HFFc6 (cell line): ENCODE measurements around the gene PHRF1. TPM values are rescaled to one million over a fixed set of nuclear protein-coding genes. Genes with fewer than 3 reads are reported as not detected.

ENCODE experiments used
- DNase-seq: peaks from one replicate; pipeline ENCODE4 v3.0.0-alpha.2; 2018
- H3K27ac Mint-ChIP-seq: 2 replicates; pipeline ENCODE4 v1.8.0; 2020; ENCODE audit warnings: mild to moderate bottlenecking, mixed read lengths
- H3K27me3 Mint-ChIP-seq: 2 replicates; pipeline ENCODE4 v1.8.0; 2021; ENCODE audit warnings: mild to moderate bottlenecking, moderate library complexity, mixed read lengths; ENCODE audit not compliant: insufficient read depth
- H3K36me3 Mint-ChIP-seq: 2 replicates; pipeline ENCODE4 v1.8.0; 2021; ENCODE audit warnings: low read depth, mixed read lengths
- H3K4me1 Mint-ChIP-seq: 2 replicates; pipeline ENCODE4 v1.8.0; 2020; ENCODE audit warnings: low read depth, mixed read lengths
- H3K4me3 Mint-ChIP-seq: 2 replicates; pipeline ENCODE4 v1.8.0; 2020; ENCODE audit warnings: mild to moderate bottlenecking, moderate library complexity, mixed read lengths
- H3K9me3 Mint-ChIP-seq: 2 replicates; pipeline ENCODE4 v1.8.0; 2020; ENCODE audit warnings: mild to moderate bottlenecking, mixed read lengths
- total RNA-seq, 6 experiments: library from RNA; stranded (reverse); fragmentation: NEBNext Ultra II Directional; extraction: Animal tissue kit (Norgen Biotek cat#: 25700); gene quantifications; 2 replicates in 1 of 6; 3 replicates in 5 of 6; pipeline ENCODE4 v1.2.3, GENCODE V29; 2021
- TF ChIP-seq, protein P1 (sequence below): fragments of 200-600 bp; sonication (generic); IDR thresholded peaks from 2 replicates; pipeline ENCODE4 v1.5.0; 2021; ENCODE audit warnings: antibody characterized with exemption, mild to moderate bottlenecking

PHRF1 gene
- total RNA-seq, 6 experiments from 2014 or later = 23.8 to 27.5 (median 24.8) TPM

DNA sequence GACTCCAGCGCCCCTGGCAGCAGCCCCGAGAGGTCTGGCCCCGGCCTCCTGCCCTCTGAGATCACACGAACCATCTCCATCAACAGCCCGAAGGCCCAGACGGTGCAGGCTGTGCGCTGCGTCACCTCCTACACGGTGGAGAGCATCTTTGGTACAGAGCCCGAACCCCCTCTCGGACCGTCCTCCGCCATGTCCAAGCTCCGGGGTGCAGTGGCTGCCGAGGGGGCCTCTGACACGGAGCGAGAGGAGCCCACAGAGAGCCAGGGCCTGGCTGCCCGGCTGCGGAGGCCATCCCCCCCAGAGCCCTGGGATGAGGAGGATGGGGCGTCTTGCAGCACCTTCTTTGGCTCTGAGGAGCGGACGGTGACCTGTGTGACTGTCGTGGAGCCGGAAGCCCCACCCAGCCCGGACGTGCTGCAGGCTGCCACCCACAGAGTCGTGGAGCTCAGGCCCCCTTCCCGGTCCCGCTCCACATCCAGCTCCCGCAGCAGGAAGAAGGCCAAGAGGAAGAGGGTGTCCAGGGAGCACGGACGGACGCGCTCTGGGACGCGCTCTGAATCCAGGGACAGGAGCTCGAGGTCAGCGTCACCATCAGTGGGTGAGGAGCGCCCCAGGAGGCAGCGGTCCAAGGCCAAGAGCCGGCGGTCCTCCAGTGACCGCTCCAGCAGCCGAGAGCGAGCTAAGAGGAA lies 31.8 kb downstream of the PHRF1 start:
- TF ChIP-seq, protein P1, sequence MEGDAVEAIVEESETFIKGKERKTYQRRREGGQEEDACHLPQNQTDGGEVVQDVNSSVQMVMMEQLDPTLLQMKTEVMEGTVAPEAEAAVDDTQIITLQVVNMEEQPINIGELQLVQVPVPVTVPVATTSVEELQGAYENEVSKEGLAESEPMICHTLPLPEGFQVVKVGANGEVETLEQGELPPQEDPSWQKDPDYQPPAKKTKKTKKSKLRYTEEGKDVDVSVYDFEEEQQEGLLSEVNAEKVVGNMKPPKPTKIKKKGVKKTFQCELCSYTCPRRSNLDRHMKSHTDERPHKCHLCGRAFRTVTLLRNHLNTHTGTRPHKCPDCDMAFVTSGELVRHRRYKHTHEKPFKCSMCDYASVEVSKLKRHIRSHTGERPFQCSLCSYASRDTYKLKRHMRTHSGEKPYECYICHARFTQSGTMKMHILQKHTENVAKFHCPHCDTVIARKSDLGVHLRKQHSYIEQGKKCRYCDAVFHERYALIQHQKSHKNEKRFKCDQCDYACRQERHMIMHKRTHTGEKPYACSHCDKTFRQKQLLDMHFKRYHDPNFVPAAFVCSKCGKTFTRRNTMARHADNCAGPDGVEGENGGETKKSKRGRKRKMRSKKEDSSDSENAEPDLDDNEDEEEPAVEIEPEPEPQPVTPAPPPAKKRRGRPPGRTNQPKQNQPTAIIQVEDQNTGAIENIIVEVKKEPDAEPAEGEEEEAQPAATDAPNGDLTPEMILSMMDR = no peak
- peaks cover 20% of the 10 kb centered on the region; the same call in 1 of the 2 replicates for H3K36me3 Mint-ChIP-seq
- no peak overlapping the region for H3K4me3 Mint-ChIP-seq
- H3K9me3 Mint-ChIP-seq = no peaks in the 10 kb centered on the region
- DNase-seq = no peak
- H3K4me1 Mint-ChIP-seq = no peaks in the 10 kb centered on the region
- no peaks in the 10 kb centered on the region; the same call in none of the 2 replicates for H3K27me3 Mint-ChIP-seq
- H3K27ac Mint-ChIP-seq = no peak overlapping the region

DNA sequence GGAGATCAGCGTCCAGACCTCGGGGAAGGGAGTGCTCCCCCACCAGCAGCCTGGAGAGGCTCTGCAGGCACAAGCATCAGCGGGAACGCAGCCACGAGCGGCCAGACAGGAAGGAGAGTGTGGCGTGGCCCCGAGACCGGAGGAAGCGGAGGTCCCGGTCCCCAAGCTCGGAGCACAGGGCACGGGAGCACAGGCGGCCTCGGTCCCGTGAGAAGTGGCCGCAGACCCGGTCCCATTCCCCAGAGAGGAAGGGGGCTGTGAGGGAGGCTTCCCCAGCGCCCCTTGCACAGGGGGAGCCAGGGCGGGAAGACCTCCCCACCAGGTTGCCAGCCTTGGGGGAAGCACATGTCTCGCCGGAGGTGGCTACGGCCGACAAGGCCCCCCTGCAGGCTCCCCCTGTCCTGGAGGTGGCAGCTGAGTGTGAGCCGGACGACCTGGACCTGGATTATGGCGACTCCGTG lies 32.6 kb downstream of the PHRF1 start:
- TF ChIP-seq, protein P1 = no peak
- H3K27ac Mint-ChIP-seq = no peak overlapping the region
- H3K4me3 Mint-ChIP-seq = no peak overlapping the region
- no peaks in the 10 kb centered on the region for H3K9me3 Mint-ChIP-seq
- no peak for DNase-seq
- no peaks in the 10 kb centered on the region; the same call in none of the 2 replicates for H3K27me3 Mint-ChIP-seq
- H3K4me1 Mint-ChIP-seq = no peaks in the 10 kb centered on the region
- peaks cover 20% of the 10 kb centered on the region; the same call in 1 of the 2 replicates for H3K36me3 Mint-ChIP-seq

- TF ChIP-seq, protein P1 = no peak
- no peaks in the 10 kb centered on the region for H3K4me1 Mint-ChIP-seq
- DNase-seq = no peak
- peaks cover 20% of the 10 kb centered on the region; the same call in 1 of the 2 replicates for H3K36me3 Mint-ChIP-seq
- no peaks in the 10 kb centered on the region; the same call in none of the 2 replicates for H3K27me3 Mint-ChIP-seq
- H3K4me3 Mint-ChIP-seq = no peak overlapping the region
- H3K27ac Mint-ChIP-seq = no peak overlapping the region
- no peaks in the 10 kb centered on the region for H3K9me3 Mint-ChIP-seq
Observed at GRCh38 chr11:609341-609811, 33.1 kb downstream of the PHRF1 start.

DNA sequence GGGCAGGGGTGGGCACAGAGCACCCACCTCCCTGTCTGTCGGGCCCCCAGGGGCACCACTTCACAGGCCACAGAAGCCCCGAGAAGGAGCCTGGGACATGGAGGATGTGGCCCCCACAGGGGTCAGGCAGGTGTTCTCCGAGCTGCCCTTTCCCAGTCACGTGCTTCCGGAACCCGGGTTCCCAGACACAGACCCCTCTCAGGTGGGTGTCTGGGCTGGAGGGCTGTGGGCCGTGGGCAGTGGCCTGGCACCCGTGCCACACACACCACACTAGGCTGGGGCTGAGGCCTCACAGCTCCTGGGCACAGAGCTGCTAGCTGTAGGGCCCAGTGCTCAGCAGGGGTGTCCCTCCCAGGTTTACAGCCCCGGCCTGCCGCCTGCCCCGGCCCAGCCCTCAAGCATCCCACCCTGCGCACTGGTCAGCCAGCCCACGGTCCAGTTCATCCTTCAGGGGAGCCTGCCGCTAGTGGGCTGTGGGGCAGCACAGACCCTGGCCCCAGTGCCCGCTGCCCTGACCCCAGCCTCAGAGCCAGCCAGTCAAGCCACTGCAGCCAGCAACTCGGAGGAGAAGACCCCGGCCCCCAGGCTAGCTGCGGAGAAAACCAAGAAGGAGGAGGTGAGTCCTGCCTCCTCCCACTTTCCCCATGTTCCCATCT lies 34.0 kb downstream of the PHRF1 start:
- TF ChIP-seq, protein P1 = no peak
- Mint-ChIP-seq H3K4me1 (no peaks in the 10 kb centered on the region), H3K27me3 (no peaks in the 10 kb centered on the region; the same call in none of the 2 replicates), H3K36me3 (peaks cover 15% of the 10 kb centered on the region; the same call in 1 of the 2 replicates), H3K9me3 (no peaks in the 10 kb centered on the region), H3K4me3 (no peak overlapping the region), H3K27ac (no peak overlapping the region)
- DNase-seq = no peak

GRCh38 chr11:611001-611996 lies 35.0 kb downstream of the PHRF1 start:
- Mint-ChIP-seq H3K27ac (peak overlapping the region; percentile 33; the same call in 1 of the 2 replicates), H3K27me3 (peaks cover 4% of the 10 kb centered on the region), H3K4me3 (no peak overlapping the region), H3K36me3 (peaks cover 15% of the 10 kb centered on the region; the same call in 1 of the 2 replicates), H3K4me1 (no peaks in the 10 kb centered on the region), H3K9me3 (no peaks in the 10 kb centered on the region)
- DNase-seq = no peak
- TF ChIP-seq, protein P1 = no peak
